Activated naive CD8-positive, alpha-beta T cell treated with anti-CD3 and anti-CD28 coated beads, Interleukin-2, amount 10 ng/mL, durations not matched to agents 7 days and 5 days (primary cell): Measurements from ENCODE around the gene OR5C1. TPM values are rescaled to one million over a fixed set of nuclear protein-coding genes. Genes with fewer than 3 reads are reported as not detected.
"Not testable (repeated sequence)": the region's sequence is repeated elsewhere in the genome, so short reads cannot be mapped to it uniquely, and the experiment has no call there.

ENCODE experiments used
- ATAC-seq: fragments of 150-1000 bp; cut with Tn5 transposase; one replicate; pipeline ENCODE4 v1.10.0; 2021; ENCODE audit warnings: low read depth, moderate library complexity
- POLR2A ChIA-PET: fragments of 350-600 bp; sonication (Branson Sonifier 250); formaldehyde crosslinking; loops from one replicate; lab custom pipeline; 2021; ENCODE audit warnings: antibody characterized with exemption; lab: Charles Lee
- DNase-seq: peaks from one replicate; pipeline ENCODE4 v3.0.0; 2021
- H3K27ac Mint-ChIP-seq: one replicate; pipeline ENCODE4 v1.8.0; 2022; ENCODE audit warnings: mild to moderate bottlenecking, mixed read lengths
- H3K27me3 Mint-ChIP-seq: one replicate; pipeline ENCODE4 v1.8.0; 2022; ENCODE audit warnings: mild to moderate bottlenecking, moderate library complexity, mixed read lengths
- H3K36me3 Mint-ChIP-seq: one replicate; pipeline ENCODE4 v1.8.0; 2021; ENCODE audit warnings: mild to moderate bottlenecking, mixed read lengths
- H3K4me1 Mint-ChIP-seq: one replicate; pipeline ENCODE4 v1.8.0; 2021; ENCODE audit warnings: mixed read lengths
- H3K4me3 Mint-ChIP-seq: one replicate; pipeline ENCODE4 v1.8.0; 2022; ENCODE audit warnings: mild to moderate bottlenecking, moderate library complexity, mixed read lengths
- H3K9me3 Mint-ChIP-seq: one replicate; pipeline ENCODE4 v1.8.0; 2021; ENCODE audit warnings: mixed read lengths
- total RNA-seq, 2 experiments: library from RNA; stranded (reverse); gene quantifications; one replicate each; pipeline ENCODE4 v1.2.3, GENCODE V29; 2021

The OR5C1 gene
- total RNA-seq, 2 experiments from 2014 or later = not detected

DNA sequence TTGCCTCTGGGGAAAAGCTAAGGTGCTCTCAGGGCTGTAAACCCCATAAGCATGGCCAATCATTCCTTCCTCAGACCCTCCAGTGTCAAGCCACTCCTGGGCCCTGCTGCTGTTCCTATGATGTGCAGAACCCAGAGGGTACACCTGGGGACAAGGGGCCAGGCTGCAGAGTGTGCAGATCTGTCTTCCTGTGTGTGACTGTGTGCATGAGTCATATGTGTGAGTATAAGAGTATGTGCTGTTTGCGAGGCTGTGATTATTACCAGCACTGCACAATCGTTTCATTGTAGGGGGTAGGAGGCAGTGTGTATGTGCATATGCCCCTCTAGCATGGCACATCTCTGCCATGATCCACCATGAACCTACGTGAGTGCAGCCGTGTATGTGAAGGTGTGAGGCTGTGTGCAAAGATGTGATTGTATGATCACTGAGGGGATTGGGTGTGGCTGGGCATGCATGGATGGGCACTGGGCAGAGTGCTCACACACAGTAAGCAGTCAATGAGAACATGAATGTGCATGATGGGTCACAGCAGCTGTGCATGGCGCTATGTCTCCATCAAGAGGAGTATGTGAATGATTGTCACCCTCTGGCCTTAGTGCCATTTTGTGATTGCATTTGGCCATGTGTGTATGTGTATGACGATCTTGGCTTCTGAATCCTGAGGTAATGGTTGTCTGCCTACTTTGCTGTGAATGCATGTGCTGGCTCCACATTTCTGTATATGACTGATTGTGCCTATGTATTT is 8.8 kb downstream of the OR5C1 start:
- Mint-ChIP-seq H3K4me3 (no peak overlapping the region), H3K36me3 (peaks cover 1% of the 10 kb centered on the region), H3K27ac (no peak overlapping the region), H3K27me3 (no peaks in the 10 kb centered on the region), H3K9me3 (peaks cover 4% of the 10 kb centered on the region), H3K4me1 (peaks cover 1% of the 10 kb centered on the region)
- ATAC-seq (no peak), DNase-seq (no peak)
- POLR2A ChIA-PET = interaction anchor here (0.6 kb wide), 1 partner anchor 639 kb away, joined by 3 read pairs; no protein-coding TSS in a partner anchor

GRCh38 chr9:122800066-122801060 is 11.6 kb downstream of the OR5C1 start, which contains the start of gene OR1K1:
TSS of gene OR1K1 (plus strand) at chr9:122800123. CDS start at chr9:122800123, 0 bp downstream.
- Mint-ChIP-seq H3K9me3 (no peaks in the 10 kb centered on the region), H3K27me3 (no peaks in the 10 kb centered on the region), H3K4me1 (no peaks in the 10 kb centered on the region), H3K27ac (no peak within 1 kb of the TSS), H3K4me3 (no peak within 1 kb of the TSS), H3K36me3 (peaks cover under 1% of the 10 kb centered on the region)
- DNase-seq (no peak), ATAC-seq (no peak)
- POLR2A ChIA-PET = no interaction called here

DNA sequence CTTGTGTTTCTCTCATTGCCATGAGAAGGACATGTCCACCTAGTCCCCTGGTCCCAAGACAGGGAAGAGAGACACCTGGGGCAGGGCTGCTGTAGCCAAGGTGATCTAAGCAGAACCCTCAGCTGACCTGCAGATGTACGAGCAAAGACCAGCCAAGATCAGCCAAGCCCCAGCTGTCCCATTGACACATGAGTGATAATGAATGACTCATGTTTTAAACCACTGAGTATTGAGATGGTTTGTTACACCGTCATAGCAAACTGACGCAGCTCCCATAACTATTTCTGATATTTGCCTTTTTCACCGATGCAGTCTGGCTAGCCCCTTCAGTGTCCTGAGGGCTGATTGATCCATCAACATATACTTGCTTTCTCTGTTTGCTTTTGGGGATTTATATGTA is 17.9 kb downstream of the OR5C1 start:
- POLR2A ChIA-PET = interaction anchor here (1.6 kb wide), 1 partner anchor 21 kb away, joined by 3 read pairs; no protein-coding TSS in a partner anchor
- Mint-ChIP-seq H3K4me3 (no peak overlapping the region), H3K27me3 (no peaks in the 10 kb centered on the region), H3K9me3 (peaks cover 5% of the 10 kb centered on the region), H3K4me1 (peaks cover 27% of the 10 kb centered on the region), H3K27ac (no peak overlapping the region), H3K36me3 (peaks cover 8% of the 10 kb centered on the region)
- no peak for DNase-seq
- ATAC-seq = no peak

GRCh38 chr9:122807271-122807900 is 18.7 kb downstream of the OR5C1 start:
- peak; percentile 41 for ATAC-seq
- Mint-ChIP-seq H3K36me3 (peaks cover 8% of the 10 kb centered on the region), H3K4me3 (peak overlapping the region; percentile 38), H3K27ac (no peak overlapping the region), H3K9me3 (peaks cover 5% of the 10 kb centered on the region), H3K4me1 (peaks cover 27% of the 10 kb centered on the region), H3K27me3 (no peaks in the 10 kb centered on the region)
- POLR2A ChIA-PET = interaction anchor here (1.6 kb wide), 1 partner anchor 21 kb away, joined by 3 read pairs; no protein-coding TSS in a partner anchor
- DNase-seq = no peak

GRCh38 chr9:122808141-122808540 is 19.4 kb downstream of the OR5C1 start:
- POLR2A ChIA-PET = interaction anchor here (0.6 to 1.6 kb wide), 2 partner anchors 20 to 309 kb away, joined by 3 to 4 read pairs; no protein-coding TSS in a partner anchor
- H3K4me3 Mint-ChIP-seq = peak overlapping the region; percentile 13

DNA sequence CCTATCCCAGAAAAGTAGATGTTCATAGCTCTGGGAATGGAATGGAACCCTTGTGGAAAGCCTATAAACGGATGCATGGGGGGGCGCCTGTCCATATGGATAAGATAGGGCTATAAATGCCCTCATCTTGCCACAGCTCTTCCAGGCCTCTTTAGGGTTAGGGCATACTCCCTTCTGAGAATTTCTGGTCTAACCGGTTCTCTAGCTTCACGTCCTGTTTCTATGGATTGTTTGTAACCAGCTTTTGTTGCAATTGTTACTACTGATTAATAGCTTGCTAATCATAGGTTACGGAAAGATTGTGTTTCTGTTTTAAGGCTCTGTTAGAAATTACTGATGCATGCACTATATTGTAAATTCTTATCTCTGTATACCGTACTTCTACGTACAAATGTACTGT is 20.5 kb downstream of the OR5C1 start:
- ATAC-seq, DNase-seq, H3K9me3 Mint-ChIP-seq, POLR2A ChIA-PET, H3K27ac Mint-ChIP-seq, H3K4me3 Mint-ChIP-seq, H3K27me3 Mint-ChIP-seq, H3K36me3 Mint-ChIP-seq: not testable (repeated sequence)
- H3K4me1 Mint-ChIP-seq = peaks cover 27% of the 10 kb centered on the region

More at GRCh38 chr9:122808141-122808540, 19.4 kb downstream of the OR5C1 start:
- H3K4me1 Mint-ChIP-seq = peaks cover 27% of the 10 kb centered on the region
- H3K36me3 Mint-ChIP-seq = peaks cover 8% of the 10 kb centered on the region
- peak; percentile 82 for ATAC-seq
- peak overlapping the region; percentile 24 for H3K27ac Mint-ChIP-seq
- H3K9me3 Mint-ChIP-seq = peaks cover 5% of the 10 kb centered on the region
- no peaks in the 10 kb centered on the region for H3K27me3 Mint-ChIP-seq
- no peak for DNase-seq

GRCh38 chr9:122810306-122810946 is 21.7 kb downstream of the OR5C1 start:
- ATAC-seq (peak; percentile 58), DNase-seq (peak; percentile 74)
- Mint-ChIP-seq H3K27ac (no peak overlapping the region), H3K36me3 (peaks cover 14% of the 10 kb centered on the region), H3K4me1 (peaks cover 30% of the 10 kb centered on the region), H3K27me3 (no peaks in the 10 kb centered on the region), H3K4me3 (no peak overlapping the region), H3K9me3 (peaks cover 5% of the 10 kb centered on the region)
- POLR2A ChIA-PET = no interaction called here

GRCh38 chr9:122812736-122813135 is 24.0 kb downstream of the OR5C1 start:
- Mint-ChIP-seq H3K36me3 (peaks cover 12% of the 10 kb centered on the region), H3K27ac (no peak overlapping the region), H3K9me3 (no peaks in the 10 kb centered on the region), H3K27me3 (no peaks in the 10 kb centered on the region), H3K4me1 (peaks cover 34% of the 10 kb centered on the region), H3K4me3 (no peak overlapping the region)
- POLR2A ChIA-PET = no interaction called here
- DNase-seq (peak; percentile 5), ATAC-seq (no peak)

- Mint-ChIP-seq H3K4me1 (peaks cover 18% of the 10 kb centered on the region), H3K27ac (peak overlapping the region; percentile 68), H3K27me3 (no peaks in the 10 kb centered on the region), H3K9me3 (no peaks in the 10 kb centered on the region), H3K4me3 (peak overlapping the region; percentile 19), H3K36me3 (peaks cover 15% of the 10 kb centered on the region)
- DNase-seq = no peak
- ATAC-seq = no peak
- POLR2A ChIA-PET = interaction anchor here (2.3 kb wide), 2 partner anchors 14 to 21 kb away, joined by 7 to 11 read pairs; partner anchors contain the start of gene PDCL
These were observed 25.8 kb downstream of the OR5C1 start for GRCh38 chr9:122814545-122814944.

DNA sequence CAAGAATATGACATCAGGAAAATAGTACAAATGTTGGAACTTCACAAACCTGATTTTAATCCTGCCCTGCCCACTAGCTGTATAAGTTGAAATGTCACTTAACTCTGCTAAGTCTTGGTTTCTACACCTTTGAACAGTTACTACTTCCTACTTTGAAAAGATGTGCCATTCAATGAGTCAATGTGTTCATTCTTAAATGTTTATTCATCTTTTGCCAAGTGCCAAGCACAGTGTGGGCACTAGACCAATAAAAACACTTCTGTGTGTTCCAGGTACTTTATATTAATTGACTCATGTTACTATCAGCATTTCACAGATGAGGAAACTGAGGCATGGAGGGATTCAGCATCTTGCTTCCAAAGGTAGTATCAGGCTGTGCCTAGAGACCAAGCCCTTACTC is 26.8 kb downstream of the OR5C1 start:
- Mint-ChIP-seq H3K4me3 (peak overlapping the region; percentile 77), H3K27me3 (no peaks in the 10 kb centered on the region), H3K4me1 (peaks cover 19% of the 10 kb centered on the region), H3K36me3 (peaks cover 19% of the 10 kb centered on the region), H3K9me3 (no peaks in the 10 kb centered on the region), H3K27ac (peak overlapping the region; percentile 88)
- DNase-seq (no peak), ATAC-seq (no peak)
- POLR2A ChIA-PET = interaction anchor here (2.3 kb wide), 2 partner anchors 13 to 20 kb away, joined by 7 to 11 read pairs; partner anchors contain the start of gene PDCL

DNA sequence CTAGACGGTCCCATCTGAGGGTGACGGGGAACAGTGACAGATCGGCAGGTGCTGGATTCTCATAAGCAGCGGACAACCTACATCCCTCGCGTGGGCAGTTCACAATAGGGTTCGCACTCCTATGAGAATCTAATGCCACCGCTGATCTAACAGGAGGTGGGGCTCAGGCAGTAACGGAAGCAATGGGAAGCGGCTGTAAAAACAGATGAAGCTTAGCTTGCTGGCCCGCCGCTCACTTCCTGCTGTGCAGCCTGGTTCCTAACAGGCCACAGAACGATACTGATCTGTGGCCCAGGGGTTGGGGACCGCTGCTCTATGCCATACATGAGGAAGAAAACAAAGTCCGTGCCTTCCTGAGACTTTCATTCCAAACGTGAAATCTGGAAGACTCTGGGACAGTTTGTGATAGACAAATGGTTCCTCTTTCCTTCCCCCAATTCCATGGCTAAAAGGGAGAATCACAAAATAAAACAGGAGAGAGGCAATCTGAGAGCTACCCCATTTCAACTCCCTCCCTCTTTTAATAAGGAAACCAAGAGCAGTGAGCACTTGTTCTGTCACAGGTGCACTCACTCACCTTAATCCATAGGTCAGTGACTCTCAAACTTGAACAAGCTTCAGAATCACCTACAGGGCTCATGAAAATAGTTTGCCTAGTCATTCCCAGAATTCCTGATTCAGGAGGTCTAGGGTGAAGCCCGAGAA is 27.6 kb downstream of the OR5C1 start:
- Mint-ChIP-seq H3K27ac (peak overlapping the region; percentile 88), H3K4me3 (peak overlapping the region; percentile 77), H3K36me3 (peaks cover 19% of the 10 kb centered on the region), H3K9me3 (no peaks in the 10 kb centered on the region), H3K27me3 (no peaks in the 10 kb centered on the region), H3K4me1 (peaks cover 18% of the 10 kb centered on the region)
- ATAC-seq (peak; percentile 99), DNase-seq (peak; percentile 60)
- POLR2A ChIA-PET = interaction anchor here (2.3 kb wide), 2 partner anchors 12 to 20 kb away, joined by 7 to 11 read pairs; partner anchors contain the start of gene PDCL
